ENCODE results near the gene MT3. TPM values are rescaled to one million over a fixed set of nuclear protein-coding genes. Genes with fewer than 3 reads are reported as not detected.

The MT3 gene
- total and polyA plus RNA-seq, 2 of the 13 experiments (the other 11 are each of a cell fraction or from before 2014, with no cell fraction given) = not detected

- TF ChIP-seq, protein P1, sequence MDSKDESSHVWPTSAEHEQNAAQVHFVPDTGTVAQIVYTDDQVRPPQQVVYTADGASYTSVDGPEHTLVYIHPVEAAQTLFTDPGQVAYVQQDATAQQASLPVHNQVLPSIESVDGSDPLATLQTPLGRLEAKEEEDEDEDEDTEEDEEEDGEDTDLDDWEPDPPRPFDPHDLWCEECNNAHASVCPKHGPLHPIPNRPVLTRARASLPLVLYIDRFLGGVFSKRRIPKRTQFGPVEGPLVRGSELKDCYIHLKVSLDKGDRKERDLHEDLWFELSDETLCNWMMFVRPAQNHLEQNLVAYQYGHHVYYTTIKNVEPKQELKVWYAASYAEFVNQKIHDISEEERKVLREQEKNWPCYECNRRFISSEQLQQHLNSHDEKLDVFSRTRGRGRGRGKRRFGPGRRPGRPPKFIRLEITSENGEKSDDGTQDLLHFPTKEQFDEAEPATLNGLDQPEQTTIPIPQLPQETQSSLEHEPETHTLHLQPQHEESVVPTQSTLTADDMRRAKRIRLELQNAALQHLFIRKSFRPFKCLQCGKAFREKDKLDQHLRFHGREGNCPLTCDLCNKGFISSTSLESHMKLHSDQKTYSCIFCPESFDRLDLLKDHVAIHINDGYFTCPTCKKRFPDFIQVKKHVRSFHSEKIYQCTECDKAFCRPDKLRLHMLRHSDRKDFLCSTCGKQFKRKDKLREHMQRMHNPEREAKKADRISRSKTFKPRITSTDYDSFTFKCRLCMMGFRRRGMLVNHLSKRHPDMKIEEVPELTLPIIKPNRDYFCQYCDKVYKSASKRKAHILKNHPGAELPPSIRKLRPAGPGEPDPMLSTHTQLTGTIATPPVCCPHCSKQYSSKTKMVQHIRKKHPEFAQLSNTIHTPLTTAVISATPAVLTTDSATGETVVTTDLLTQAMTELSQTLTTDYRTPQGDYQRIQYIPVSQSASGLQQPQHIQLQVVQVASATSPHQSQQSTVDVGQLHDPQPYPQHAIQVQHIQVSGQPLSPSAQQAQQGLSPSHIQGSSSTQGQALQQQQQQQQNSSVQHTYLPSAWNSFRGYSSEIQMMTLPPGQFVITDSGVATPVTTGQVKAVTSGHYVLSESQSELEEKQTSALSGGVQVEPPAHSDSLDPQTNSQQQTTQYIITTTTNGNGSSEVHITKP (CRISPR knock-in tag; IDR thresholded peaks at IDR 0.05; ENCODE audit: low read depth) = no peak; the same call in 1 of the 2 replicates
- TF ChIP-seq PRMT3 (CRISPR knock-in tag; IDR thresholded peaks at IDR 0.05; ENCODE audit: borderline replicate concordance, low read depth) = no peak
- TF ChIP-seq MXD4 (CRISPR knock-in tag; IDR thresholded peaks at IDR 0.05) = peak; percentile 88
- peak; percentile 84; the same call in 1 of the 2 replicates for TF ChIP-seq FOSL1 (CRISPR knock-in tag; IDR thresholded peaks at IDR 0.05; ENCODE audit: borderline replicate concordance)
- no peak for TF ChIP-seq ZBTB1 (CRISPR knock-in tag; IDR thresholded peaks at IDR 0.05; ENCODE audit: borderline replicate concordance)
- TF ChIP-seq ZNF747 (CRISPR knock-in tag; IDR thresholded peaks at IDR 0.05; ENCODE audit: borderline replicate concordance) = no peak; the same call in 1 of the 2 replicates
- TF ChIP-seq ZHX2 (IDR thresholded peaks at IDR 0.05; ENCODE audit: low read depth) = no peak
- TF ChIP-seq ZHX2 (CRISPR knock-in tag; IDR thresholded peaks at IDR 0.05; ENCODE audit: borderline replicate concordance) = peak; percentile 51; the same call in 1 of the 2 replicates
- TF ChIP-seq, protein P2, sequence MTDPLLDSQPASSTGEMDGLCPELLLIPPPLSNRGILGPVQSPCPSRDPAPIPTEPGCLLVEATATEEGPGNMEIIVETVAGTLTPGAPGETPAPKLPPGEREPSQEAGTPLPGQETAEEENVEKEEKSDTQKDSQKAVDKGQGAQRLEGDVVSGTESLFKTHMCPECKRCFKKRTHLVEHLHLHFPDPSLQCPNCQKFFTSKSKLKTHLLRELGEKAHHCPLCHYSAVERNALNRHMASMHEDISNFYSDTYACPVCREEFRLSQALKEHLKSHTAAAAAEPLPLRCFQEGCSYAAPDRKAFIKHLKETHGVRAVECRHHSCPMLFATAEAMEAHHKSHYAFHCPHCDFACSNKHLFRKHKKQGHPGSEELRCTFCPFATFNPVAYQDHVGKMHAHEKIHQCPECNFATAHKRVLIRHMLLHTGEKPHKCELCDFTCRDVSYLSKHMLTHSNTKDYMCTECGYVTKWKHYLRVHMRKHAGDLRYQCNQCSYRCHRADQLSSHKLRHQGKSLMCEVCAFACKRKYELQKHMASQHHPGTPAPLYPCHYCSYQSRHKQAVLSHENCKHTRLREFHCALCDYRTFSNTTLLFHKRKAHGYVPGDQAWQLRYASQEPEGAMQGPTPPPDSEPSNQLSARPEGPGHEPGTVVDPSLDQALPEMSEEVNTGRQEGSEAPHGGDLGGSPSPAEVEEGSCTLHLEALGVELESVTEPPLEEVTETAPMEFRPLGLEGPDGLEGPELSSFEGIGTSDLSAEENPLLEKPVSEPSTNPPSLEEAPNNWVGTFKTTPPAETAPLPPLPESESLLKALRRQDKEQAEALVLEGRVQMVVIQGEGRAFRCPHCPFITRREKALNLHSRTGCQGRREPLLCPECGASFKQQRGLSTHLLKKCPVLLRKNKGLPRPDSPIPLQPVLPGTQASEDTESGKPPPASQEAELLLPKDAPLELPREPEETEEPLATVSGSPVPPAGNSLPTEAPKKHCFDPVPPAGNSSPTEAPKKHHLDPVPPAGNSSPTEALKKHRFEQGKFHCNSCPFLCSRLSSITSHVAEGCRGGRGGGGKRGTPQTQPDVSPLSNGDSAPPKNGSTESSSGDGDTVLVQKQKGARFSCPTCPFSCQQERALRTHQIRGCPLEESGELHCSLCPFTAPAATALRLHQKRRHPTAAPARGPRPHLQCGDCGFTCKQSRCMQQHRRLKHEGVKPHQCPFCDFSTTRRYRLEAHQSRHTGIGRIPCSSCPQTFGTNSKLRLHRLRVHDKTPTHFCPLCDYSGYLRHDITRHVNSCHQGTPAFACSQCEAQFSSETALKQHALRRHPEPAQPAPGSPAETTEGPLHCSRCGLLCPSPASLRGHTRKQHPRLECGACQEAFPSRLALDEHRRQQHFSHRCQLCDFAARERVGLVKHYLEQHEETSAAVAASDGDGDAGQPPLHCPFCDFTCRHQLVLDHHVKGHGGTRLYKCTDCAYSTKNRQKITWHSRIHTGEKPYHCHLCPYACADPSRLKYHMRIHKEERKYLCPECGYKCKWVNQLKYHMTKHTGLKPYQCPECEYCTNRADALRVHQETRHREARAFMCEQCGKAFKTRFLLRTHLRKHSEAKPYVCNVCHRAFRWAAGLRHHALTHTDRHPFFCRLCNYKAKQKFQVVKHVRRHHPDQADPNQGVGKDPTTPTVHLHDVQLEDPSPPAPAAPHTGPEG (CRISPR knock-in tag; IDR thresholded peaks at IDR 0.05) = peak; percentile 95
- TF ChIP-seq ZNF703 (CRISPR knock-in tag; IDR thresholded peaks at IDR 0.05; ENCODE audit: borderline replicate concordance) = peak; percentile 45; the same call in 1 of the 2 replicates
- peak; percentile 86; the same call in 1 of the 2 replicates for TF ChIP-seq ZNF232 (CRISPR knock-in tag; IDR thresholded peaks at IDR 0.05; ENCODE audit: borderline replicate concordance)
- TF ChIP-seq ZNF230 (CRISPR knock-in tag; IDR thresholded peaks at IDR 0.05) = peak; percentile 72; the same call in 1 of the 2 replicates
Observed at GRCh38 chr16:56608043-56608875, 18.9 kb downstream of the MT3 start, which contains the start of gene MT2A (continued).

Data from HepG2 (cell line).